ENCODE measurements around the gene KLHDC3. TPM values are rescaled to one million over a fixed set of nuclear protein-coding genes. Genes with fewer than 3 reads are reported as not detected.
A peak's percentile ranks its signal among the peaks of the same experiment; 100 is the strongest.

Gene KLHDC3
- total and polyA plus RNA-seq, 11 donors = 79.4 to 180 (median 102) TPM

DNA sequence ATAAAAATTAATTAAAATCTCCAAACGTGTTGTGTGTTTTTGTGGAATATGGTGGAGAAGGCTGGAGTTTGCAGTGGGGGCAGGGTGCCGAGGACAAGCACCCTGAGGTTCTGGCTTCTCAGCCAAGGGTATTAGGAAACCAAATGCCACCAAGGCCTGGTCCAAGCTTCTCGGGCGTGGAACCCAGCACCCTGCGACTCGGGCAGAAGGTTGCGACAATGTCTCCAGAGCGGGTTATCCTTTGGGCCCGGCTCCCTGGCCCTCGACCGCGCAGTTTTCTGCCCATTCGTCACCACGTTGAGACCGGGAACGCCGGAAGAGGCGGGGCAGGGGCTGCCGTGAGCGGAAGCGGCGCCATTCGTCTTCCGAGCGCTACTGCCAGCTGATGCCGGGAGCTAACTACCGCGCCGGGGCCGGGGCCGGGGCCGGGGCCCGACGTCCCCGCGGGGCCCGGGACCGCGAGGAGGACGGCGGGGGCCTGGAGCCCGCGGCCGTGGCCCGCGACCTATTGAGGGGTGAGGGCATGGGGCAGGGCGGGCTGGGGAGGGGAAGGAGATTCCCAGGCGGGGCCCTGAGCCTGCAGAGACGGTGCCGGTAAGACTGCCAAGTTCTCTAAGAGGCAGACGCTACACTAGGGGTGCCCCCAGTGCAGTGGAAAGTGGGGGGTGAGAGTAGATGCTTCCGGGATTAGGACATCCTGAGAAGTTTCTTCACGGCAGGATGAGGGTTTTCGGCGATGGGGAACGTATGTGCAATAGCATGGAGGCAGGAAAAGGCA lies 7.4 kb downstream of the KLHDC3 start, which contains the start of gene RRP36:
Gene RRP36 (plus strand): TSS at position 354 of the 778 bp plus-strand sequence. CDS start 32 bp downstream, at position 386.
- TF ChIP-seq, protein P1, sequence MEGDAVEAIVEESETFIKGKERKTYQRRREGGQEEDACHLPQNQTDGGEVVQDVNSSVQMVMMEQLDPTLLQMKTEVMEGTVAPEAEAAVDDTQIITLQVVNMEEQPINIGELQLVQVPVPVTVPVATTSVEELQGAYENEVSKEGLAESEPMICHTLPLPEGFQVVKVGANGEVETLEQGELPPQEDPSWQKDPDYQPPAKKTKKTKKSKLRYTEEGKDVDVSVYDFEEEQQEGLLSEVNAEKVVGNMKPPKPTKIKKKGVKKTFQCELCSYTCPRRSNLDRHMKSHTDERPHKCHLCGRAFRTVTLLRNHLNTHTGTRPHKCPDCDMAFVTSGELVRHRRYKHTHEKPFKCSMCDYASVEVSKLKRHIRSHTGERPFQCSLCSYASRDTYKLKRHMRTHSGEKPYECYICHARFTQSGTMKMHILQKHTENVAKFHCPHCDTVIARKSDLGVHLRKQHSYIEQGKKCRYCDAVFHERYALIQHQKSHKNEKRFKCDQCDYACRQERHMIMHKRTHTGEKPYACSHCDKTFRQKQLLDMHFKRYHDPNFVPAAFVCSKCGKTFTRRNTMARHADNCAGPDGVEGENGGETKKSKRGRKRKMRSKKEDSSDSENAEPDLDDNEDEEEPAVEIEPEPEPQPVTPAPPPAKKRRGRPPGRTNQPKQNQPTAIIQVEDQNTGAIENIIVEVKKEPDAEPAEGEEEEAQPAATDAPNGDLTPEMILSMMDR (IDR thresholded peaks at IDR 0.05) = no peak
- peak in 1 of 2 donors; percentile 47 for TF ChIP-seq POLR2A (IDR thresholded peaks at IDR 0.05)
- ATAC-seq (peak; percentile 42 to 89 (median 83)), DNase-seq (peak; percentile 81 to 91 (median 86))
- Histone ChIP-seq H3K9me3 (no peaks in the 10 kb centered on the region), H3K27ac (peak within 1 kb of the TSS; percentile 7 to 96 (median 87)), H3K4me3 (peak within 1 kb of the TSS; percentile 72 to 98 (median 92)), H3K36me3 (peaks cover 6 to 68% (median 61%) of the 10 kb centered on the region in 9 donors), H3K27me3 (no peaks in the 10 kb centered on the region), H3K4me1 (peaks cover 0 to 58% (median 41%) of the 10 kb centered on the region in 12 donors)
- intact Hi-C loops (cut with DNase I) = loop anchor here in 1 of 10 donors (2.0 kb wide), 1 partner anchor 31 kb away; the partner anchor contains the start of gene CUL7
- 1 to 4% (median 1%) methylated on average over 14 to 56 of the region's 56 CpGs for WGBS, 4 donors

DNA sequence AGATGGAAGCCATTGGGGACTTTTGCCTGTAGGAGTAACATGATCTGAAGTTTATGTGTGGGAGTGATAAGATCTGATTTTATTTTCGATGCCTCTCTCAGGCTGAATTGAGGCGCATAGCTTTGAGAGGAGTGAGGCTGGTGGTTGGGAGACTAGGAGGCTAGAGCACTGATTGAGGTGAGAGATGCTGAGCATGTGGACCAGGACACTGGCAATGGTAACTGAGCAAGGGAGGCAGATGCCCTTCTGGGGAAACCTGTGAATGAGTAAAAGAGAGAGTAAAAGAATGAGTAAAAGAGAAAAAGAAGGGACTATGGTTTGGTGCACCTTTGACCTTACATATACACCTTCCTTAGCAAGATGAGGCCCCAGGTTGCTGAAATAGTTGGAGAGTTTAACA lies 10.4 kb downstream of the KLHDC3 start:
- H3K36me3 ChIP-seq = peaks cover 6 to 73% (median 63%) of the 10 kb centered on the region in 9 donors
- ATAC-seq = no peak
- 80 to 92% (median 87%) methylated on average over 2 of the region's 2 CpGs for WGBS, 4 donors
- DNase-seq = no peak
- H3K4me3 ChIP-seq = no peak overlapping the region
- intact Hi-C loops (cut with DNase I) = no loop called here
- no peaks in the 10 kb centered on the region for H3K9me3 ChIP-seq
- no peak for TF ChIP-seq POLR2A (IDR thresholded peaks at IDR 0.05)
- TF ChIP-seq, protein P1 (IDR thresholded peaks at IDR 0.05) = no peak
- H3K4me1 ChIP-seq = peaks cover 0 to 35% (median 26%) of the 10 kb centered on the region in 12 donors
- no peak overlapping the region for H3K27ac ChIP-seq
- H3K27me3 ChIP-seq = no peaks in the 10 kb centered on the region

GRCh38 chr6:43026365-43026764 lies 12.3 kb downstream of the KLHDC3 start:
- Histone ChIP-seq H3K4me1 (peaks cover 0 to 27% (median 18%) of the 10 kb centered on the region in 12 donors), H3K4me3 (no peak overlapping the region), H3K27ac (no peak overlapping the region), H3K9me3 (no peaks in the 10 kb centered on the region), H3K36me3 (peaks cover 6 to 78% (median 71%) of the 10 kb centered on the region in 9 donors), H3K27me3 (no peaks in the 10 kb centered on the region)
- no peak for ATAC-seq
- intact Hi-C loops (cut with DNase I) = no loop called here
- WGBS, 4 donors = 87 to 92% (median 91%) methylated on average over 5 of the region's 5 CpGs
- no peak for DNase-seq
- TF ChIP-seq, protein P1 (IDR thresholded peaks at IDR 0.05) = no peak
- no peak for TF ChIP-seq POLR2A (IDR thresholded peaks at IDR 0.05)

DNA sequence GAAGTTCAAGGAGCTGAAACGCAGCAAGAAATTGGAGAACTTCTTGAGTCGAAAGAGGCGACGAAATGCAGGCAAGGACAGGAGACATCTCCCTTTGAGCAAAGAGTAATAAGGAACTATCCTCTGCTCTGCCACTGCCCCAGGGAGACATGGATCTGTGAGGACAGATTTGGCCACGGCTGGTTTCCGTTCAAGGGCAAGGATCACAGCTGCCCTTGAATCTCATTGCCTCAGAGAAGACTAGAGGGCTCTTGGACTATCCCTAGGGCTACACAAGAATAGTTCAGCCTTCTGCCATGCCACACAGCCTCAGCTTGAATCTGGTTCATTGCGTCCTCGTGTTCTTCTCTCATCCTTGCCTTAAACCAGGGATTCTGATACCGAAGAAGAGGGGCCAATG lies 15.1 kb downstream of the KLHDC3 start:
- Histone ChIP-seq H3K9me3 (no peaks in the 10 kb centered on the region), H3K27me3 (no peaks in the 10 kb centered on the region), H3K4me1 (peaks cover 0 to 6% (median 1%) of the 10 kb centered on the region in 12 donors), H3K27ac (no peak overlapping the region), H3K36me3 (peaks cover 6 to 97% (median 93%) of the 10 kb centered on the region in 9 donors), H3K4me3 (no peak overlapping the region)
- no peak for TF ChIP-seq POLR2A (IDR thresholded peaks at IDR 0.05)
- 85 to 91% (median 89%) methylated on average over 9 of the region's 9 CpGs for WGBS, 4 donors
- ATAC-seq (no peak), DNase-seq (no peak)
- intact Hi-C loops (cut with DNase I) = no loop called here

Measured in heart left ventricle (tissue), 16 donors.